ENCODE data around the gene MDFIC.

The MDFIC gene

GRCh38 chr7:115034515-115034914 lies 112.6 kb downstream of the MDFIC start:
- DNase-seq, result no peak
- in situ Hi-C loops (cut with HindIII; ENCODE audit: low pct_ligation_motif_present, low sequenced_read_pairs), result no loop called here
- Histone ChIP-seq H3K27me3 (replicated peaks) (no peaks in the 10 kb centered on the region), H3K36me3 (replicated peaks) (no peaks in the 10 kb centered on the region), H3K27ac (no peak overlapping the region), H3K4me3 (ENCODE audit: low read depth, low read length) (no peak overlapping the region)
- TF ChIP-seq CTCF (IDR thresholded peaks at IDR 0.05; ENCODE audit: low read depth, low read length, missing control alignments), result no peak

GRCh38 chr7:115037128-115037802 lies 115.4 kb downstream of the MDFIC start:
- no peaks in the 10 kb centered on the region for H3K36me3 ChIP-seq (replicated peaks)
- no peak for DNase-seq
- no peak for TF ChIP-seq CTCF (IDR thresholded peaks at IDR 0.05; ENCODE audit: low read depth, low read length, missing control alignments)
- in situ Hi-C loops (cut with HindIII; ENCODE audit: low pct_ligation_motif_present, low sequenced_read_pairs), result no loop called here
- no peaks in the 10 kb centered on the region for H3K27me3 ChIP-seq (replicated peaks)
- no peak overlapping the region for H3K4me3 ChIP-seq (ENCODE audit: low read depth, low read length)
- H3K27ac ChIP-seq, result no peak overlapping the region

DNA sequence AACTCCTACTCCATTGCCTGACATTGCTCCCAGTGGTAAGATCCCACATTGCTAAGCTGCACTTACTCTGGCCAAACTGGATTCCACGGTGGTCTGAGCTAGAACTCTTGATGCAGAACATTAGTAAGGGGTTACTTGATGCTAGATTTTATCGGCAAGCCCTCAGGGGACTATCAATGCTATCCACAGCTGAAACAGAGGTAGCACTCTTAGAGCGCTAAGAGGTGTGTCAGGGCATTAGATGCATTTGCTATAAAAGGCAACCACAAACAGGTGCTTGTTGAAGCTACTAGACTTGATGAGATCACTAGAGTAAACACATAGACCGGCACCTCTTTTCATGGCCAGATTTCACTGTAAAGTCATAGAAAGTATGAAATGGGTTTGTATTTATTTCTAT lies 116.3 kb downstream of the MDFIC start:
- H3K27ac ChIP-seq, result no peak overlapping the region
- H3K4me3 ChIP-seq (ENCODE audit: low read depth, low read length), result no peak overlapping the region
- no peak for DNase-seq
- H3K36me3 ChIP-seq (replicated peaks), result no peaks in the 10 kb centered on the region
- no peaks in the 10 kb centered on the region for H3K27me3 ChIP-seq (replicated peaks)
- TF ChIP-seq CTCF (IDR thresholded peaks at IDR 0.05; ENCODE audit: low read depth, low read length, missing control alignments), result no peak
- in situ Hi-C loops (cut with HindIII; ENCODE audit: low pct_ligation_motif_present, low sequenced_read_pairs), result no loop called here

DNA sequence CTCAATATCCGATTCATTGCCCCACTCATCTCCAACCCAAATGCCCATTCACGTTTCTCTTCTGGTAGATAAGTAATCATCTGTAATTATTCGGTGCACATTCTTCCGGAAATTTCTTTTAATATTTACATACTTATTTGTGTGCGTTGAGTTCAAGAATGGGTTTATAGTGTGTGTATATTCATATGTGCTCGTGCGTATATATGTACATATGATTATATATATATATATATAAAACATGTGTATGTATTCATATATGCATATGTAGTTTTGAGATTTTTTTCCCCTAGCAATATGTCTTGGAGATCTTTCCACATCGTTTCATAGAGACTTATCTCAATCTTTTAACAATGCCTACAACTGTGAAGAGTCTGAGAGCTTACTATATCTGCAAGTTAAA lies 118.2 kb downstream of the MDFIC start:
- no peak for TF ChIP-seq CTCF (IDR thresholded peaks at IDR 0.05; ENCODE audit: low read depth, low read length, missing control alignments)
- H3K27me3 ChIP-seq (replicated peaks), result no peaks in the 10 kb centered on the region
- no peak overlapping the region for H3K27ac ChIP-seq
- H3K4me3 ChIP-seq (ENCODE audit: low read depth, low read length), result no peak overlapping the region
- H3K36me3 ChIP-seq (replicated peaks), result no peaks in the 10 kb centered on the region
- in situ Hi-C loops (cut with HindIII; ENCODE audit: low pct_ligation_motif_present, low sequenced_read_pairs), result no loop called here
- DNase-seq, result no peak

DNA sequence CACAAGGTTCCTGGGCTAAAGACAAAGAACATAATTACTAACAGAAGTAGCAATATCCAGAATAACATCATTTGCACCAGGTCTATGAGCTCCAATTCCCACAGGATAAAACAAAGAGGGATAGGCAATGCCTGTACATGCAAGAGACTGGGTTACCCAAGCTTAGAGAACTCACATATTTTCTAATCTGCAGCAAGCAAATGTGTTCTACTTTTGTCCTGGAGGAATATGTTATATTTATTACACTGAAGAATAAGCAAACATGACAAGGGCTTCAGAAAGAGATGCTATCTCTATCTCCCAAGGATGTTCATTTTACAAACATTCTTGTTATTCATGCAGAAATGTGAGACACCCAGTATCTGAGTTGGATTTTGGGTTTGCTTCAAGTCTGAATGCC lies 118.6 kb downstream of the MDFIC start:
- no peak for TF ChIP-seq CTCF (IDR thresholded peaks at IDR 0.05; ENCODE audit: low read depth, low read length, missing control alignments)
- no peaks in the 10 kb centered on the region for H3K27me3 ChIP-seq (replicated peaks)
- no peak for DNase-seq
- H3K27ac ChIP-seq, result no peak overlapping the region
- H3K36me3 ChIP-seq (replicated peaks), result no peaks in the 10 kb centered on the region
- H3K4me3 ChIP-seq (ENCODE audit: low read depth, low read length), result no peak overlapping the region
- in situ Hi-C loops (cut with HindIII; ENCODE audit: low pct_ligation_motif_present, low sequenced_read_pairs), result no loop called here

- in situ Hi-C loops (cut with HindIII; ENCODE audit: low pct_ligation_motif_present, low sequenced_read_pairs), result no loop called here
- H3K4me3 ChIP-seq (ENCODE audit: low read depth, low read length), result no peak overlapping the region
- DNase-seq, result no peak
- no peak for TF ChIP-seq CTCF (IDR thresholded peaks at IDR 0.05; ENCODE audit: low read depth, low read length, missing control alignments)
- H3K27ac ChIP-seq, result no peak overlapping the region
- H3K27me3 ChIP-seq (replicated peaks), result no peaks in the 10 kb centered on the region
- H3K36me3 ChIP-seq (replicated peaks), result no peaks in the 10 kb centered on the region
These were observed 120.7 kb downstream of the MDFIC start for GRCh38 chr7:115042596-115042995.

All from brain microvascular endothelial cell (primary cell).